H1 (cell line): ENCODE results near the gene ALOX5AP. TPM values are rescaled to one million over a fixed set of nuclear protein-coding genes. Genes with fewer than 3 reads are reported as not detected.

ENCODE experiments used
- EGR1 ChIP-seq: IDR thresholded peaks from 2 replicates; pipeline ENCODE4 v1.6.1; 2011; ENCODE audit warnings: low read depth, low read length, borderline replicate concordance
- JUND ChIP-seq: IDR thresholded peaks from 2 replicates; pipeline ENCODE4 v1.6.1; 2011; ENCODE audit warnings: mild to moderate bottlenecking, improper control_type of control experiment, low read length
- polyA plus RNA-seq, 7 experiments: library from polyadenylated mRNA; depleted of rRNA in 3 of 7; stranded (reverse) in 5 of 7; unstranded in 2 of 7; fragments of >200 nt in 5 of 7; fragments of 200-250 nt in 2 of 7; gene quantifications; 1 replicate in 5 of 7; 2 replicates in 1 of 7; 4 replicates in 1 of 7; pipeline versions ENCODE4 v1.2.1 to v1.2.3, GENCODE V29; 2011 to 2013; ENCODE audit warnings: missing spikeins in 2 of 7, mixed read lengths in 2 of 7
- total RNA-seq: library from RNA; stranded (reverse); fragmentation: NEBNext Ultra II Directional; extraction: Animal tissue kit (Norgen Biotek cat#: 25700); gene quantifications from 2 replicates; pipeline ENCODE4 v1.2.1, GENCODE V29; 2021

Gene ALOX5AP
- total and polyA plus RNA-seq, 2 of the 8 experiments (the other 6 are each of a cell fraction or from before 2014, with no cell fraction given), result not detected

- TF ChIP-seq JUND, result no peak
- TF ChIP-seq EGR1, result no peak
- TF ChIP-seq, all 59 proteins: peak for 0
Observed at GRCh38 chr13:30755678-30756077, 20.3 kb downstream of the ALOX5AP start (continued).
